ENCODE data around the gene CTNNA1. TPM values are rescaled to one million over a fixed set of nuclear protein-coding genes. Genes with fewer than 3 reads are reported as not detected.

Gene CTNNA1
- total RNA-seq, 1 donor from 2014 or later: 282 TPM

GRCh38 chr5:138840103-138840502, 86.9 kb downstream of the CTNNA1 start:
- no peaks in the 10 kb centered on the region for H3K27me3 Mint-ChIP-seq (ENCODE audit: low read depth)
- H3K4me3 Mint-ChIP-seq: no peak overlapping the region
- H3K4me1 Mint-ChIP-seq: peaks cover 24% of the 10 kb centered on the region
- peaks cover 2% of the 10 kb centered on the region for H3K9me3 Mint-ChIP-seq
- H3K36me3 Mint-ChIP-seq (ENCODE audit: low read depth): no peaks in the 10 kb centered on the region
- no peak for DNase-seq (ENCODE audit: low read depth, low spot score)
- no peak for TF ChIP-seq CTCF (conservative IDR thresholded peaks at IDR 0.05)
- H3K27ac Mint-ChIP-seq (ENCODE audit: unreplicated experiment): no peak overlapping the region

- no peak overlapping the region for H3K4me3 Mint-ChIP-seq
- H3K9me3 Mint-ChIP-seq: peaks cover 2% of the 10 kb centered on the region
- DNase-seq (ENCODE audit: low read depth, low spot score): no peak
- H3K27me3 Mint-ChIP-seq (ENCODE audit: low read depth): no peaks in the 10 kb centered on the region
- H3K36me3 Mint-ChIP-seq (ENCODE audit: low read depth): no peaks in the 10 kb centered on the region
- no peak for TF ChIP-seq CTCF (conservative IDR thresholded peaks at IDR 0.05)
- peaks cover 26% of the 10 kb centered on the region for H3K4me1 Mint-ChIP-seq
- H3K27ac Mint-ChIP-seq (ENCODE audit: unreplicated experiment): no peak overlapping the region
These were observed 88.3 kb downstream of the CTNNA1 start for GRCh38 chr5:138841531-138841930.

GRCh38 chr5:138843316-138844124, 90.3 kb downstream of the CTNNA1 start:
- peaks cover 2% of the 10 kb centered on the region for H3K9me3 Mint-ChIP-seq
- H3K36me3 Mint-ChIP-seq (ENCODE audit: low read depth): no peaks in the 10 kb centered on the region
- TF ChIP-seq CTCF (conservative IDR thresholded peaks at IDR 0.05): no peak
- peaks cover 26% of the 10 kb centered on the region for H3K4me1 Mint-ChIP-seq
- no peak overlapping the region for H3K27ac Mint-ChIP-seq (ENCODE audit: unreplicated experiment)
- DNase-seq (ENCODE audit: low read depth, low spot score): no peak
- H3K27me3 Mint-ChIP-seq (ENCODE audit: low read depth): no peaks in the 10 kb centered on the region
- H3K4me3 Mint-ChIP-seq: peak overlapping the region; percentile 1

GRCh38 chr5:138844125-138844461, 90.9 kb downstream of the CTNNA1 start:
- Mint-ChIP-seq H3K36me3 (ENCODE audit: low read depth) (no peaks in the 10 kb centered on the region), H3K27me3 (ENCODE audit: low read depth) (no peaks in the 10 kb centered on the region), H3K4me1 (peaks cover 26% of the 10 kb centered on the region), H3K4me3 (no peak overlapping the region), H3K9me3 (peaks cover 2% of the 10 kb centered on the region), H3K27ac (ENCODE audit: unreplicated experiment) (no peak overlapping the region)
- no peak for DNase-seq (ENCODE audit: low read depth, low spot score)
- TF ChIP-seq CTCF (conservative IDR thresholded peaks at IDR 0.05): no peak

- Mint-ChIP-seq H3K9me3 (peaks cover 2% of the 10 kb centered on the region), H3K27me3 (ENCODE audit: low read depth) (no peaks in the 10 kb centered on the region), H3K4me3 (no peak overlapping the region), H3K36me3 (ENCODE audit: low read depth) (no peaks in the 10 kb centered on the region), H3K4me1 (peaks cover 21% of the 10 kb centered on the region), H3K27ac (ENCODE audit: unreplicated experiment) (no peak overlapping the region)
- no peak for DNase-seq (ENCODE audit: low read depth, low spot score)
- no peak for TF ChIP-seq CTCF (conservative IDR thresholded peaks at IDR 0.05)
These were observed 91.7 kb downstream of the CTNNA1 start for GRCh38 chr5:138844812-138845513.
